ENCODE results near the gene VTI1A.

GRCh38 chr10:112471878-112472487, 25.0 kb downstream of the VTI1A start:
- TF ChIP-seq YY1 (IDR thresholded peaks at IDR 0.05), result no peak
- no peak for TF ChIP-seq GABPA (IDR thresholded peaks at IDR 0.05 in 1 of 2, conservative IDR thresholded peaks at IDR 0.05 in 1 of 2)
- TF ChIP-seq CTCF (IDR thresholded peaks at IDR 0.05; ENCODE audit: low read depth, low read length, missing input control), result peak; percentile 60
- TF ChIP-seq ATF3 (IDR thresholded peaks at IDR 0.05), result no peak
- TF ChIP-seq TAF1 (conservative IDR thresholded peaks at IDR 0.05), result no peak
- TF ChIP-seq FOXA2 (IDR thresholded peaks at IDR 0.05), result no peak
- TF ChIP-seq, protein P1, sequence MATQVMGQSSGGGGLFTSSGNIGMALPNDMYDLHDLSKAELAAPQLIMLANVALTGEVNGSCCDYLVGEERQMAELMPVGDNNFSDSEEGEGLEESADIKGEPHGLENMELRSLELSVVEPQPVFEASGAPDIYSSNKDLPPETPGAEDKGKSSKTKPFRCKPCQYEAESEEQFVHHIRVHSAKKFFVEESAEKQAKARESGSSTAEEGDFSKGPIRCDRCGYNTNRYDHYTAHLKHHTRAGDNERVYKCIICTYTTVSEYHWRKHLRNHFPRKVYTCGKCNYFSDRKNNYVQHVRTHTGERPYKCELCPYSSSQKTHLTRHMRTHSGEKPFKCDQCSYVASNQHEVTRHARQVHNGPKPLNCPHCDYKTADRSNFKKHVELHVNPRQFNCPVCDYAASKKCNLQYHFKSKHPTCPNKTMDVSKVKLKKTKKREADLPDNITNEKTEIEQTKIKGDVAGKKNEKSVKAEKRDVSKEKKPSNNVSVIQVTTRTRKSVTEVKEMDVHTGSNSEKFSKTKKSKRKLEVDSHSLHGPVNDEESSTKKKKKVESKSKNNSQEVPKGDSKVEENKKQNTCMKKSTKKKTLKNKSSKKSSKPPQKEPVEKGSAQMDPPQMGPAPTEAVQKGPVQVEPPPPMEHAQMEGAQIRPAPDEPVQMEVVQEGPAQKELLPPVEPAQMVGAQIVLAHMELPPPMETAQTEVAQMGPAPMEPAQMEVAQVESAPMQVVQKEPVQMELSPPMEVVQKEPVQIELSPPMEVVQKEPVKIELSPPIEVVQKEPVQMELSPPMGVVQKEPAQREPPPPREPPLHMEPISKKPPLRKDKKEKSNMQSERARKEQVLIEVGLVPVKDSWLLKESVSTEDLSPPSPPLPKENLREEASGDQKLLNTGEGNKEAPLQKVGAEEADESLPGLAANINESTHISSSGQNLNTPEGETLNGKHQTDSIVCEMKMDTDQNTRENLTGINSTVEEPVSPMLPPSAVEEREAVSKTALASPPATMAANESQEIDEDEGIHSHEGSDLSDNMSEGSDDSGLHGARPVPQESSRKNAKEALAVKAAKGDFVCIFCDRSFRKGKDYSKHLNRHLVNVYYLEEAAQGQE (IDR thresholded peaks at IDR 0.05), result no peak
- no peak for TF ChIP-seq MAX (IDR thresholded peaks at IDR 0.05)
- no peak for TF ChIP-seq JUND (IDR thresholded peaks at IDR 0.05)
- TF ChIP-seq RAD21 (IDR thresholded peaks at IDR 0.05), result peak; percentile 93 to 94

All from liver (tissue), 3 donors.